H1 (cell line): ENCODE measurements around the gene NEK11. TPM values are rescaled to one million over a fixed set of nuclear protein-coding genes. Genes with fewer than 3 reads are reported as not detected.

Experiments
- CBX5 ChIP-seq: fragments of 300-800, 300-1000 bp; sonication (generic); IDR thresholded peaks from 2 replicates; pipeline ENCODE4 v1.7.1; 2016; ENCODE audit warnings: antibody characterized with exemption, low read length, low read depth
- CBX8 ChIP-seq: fragments of 300-800, 300-1000 bp; sonication (generic); IDR thresholded peaks from 2 replicates; pipeline ENCODE4 v1.7.1; 2016; ENCODE audit warnings: low read depth, low read length, borderline replicate concordance
- EGR1 ChIP-seq: IDR thresholded peaks from 2 replicates; pipeline ENCODE4 v1.6.1; 2011; ENCODE audit warnings: low read depth, low read length, borderline replicate concordance
- HDAC6 ChIP-seq: IDR thresholded peaks from one replicate; pipeline ENCODE4 v1.7.1; 2012; ENCODE audit warnings: low read depth, mild to moderate bottlenecking, inconsistent platforms, low read length, moderate library complexity
- KDM1A ChIP-seq: fragments of 200-600, 300-600 bp; sonication (generic); IDR thresholded peaks from 2 replicates; pipeline ENCODE4 v1.7.1; 2016; ENCODE audit warnings: mild to moderate bottlenecking, low read length, borderline replicate concordance
- POLR2A ChIP-seq, 2 experiments: IDR thresholded peaks; 1 replicate in 1 of 2; 2 replicates in 1 of 2; pipeline ENCODE4 v1.6.1; 2011; ENCODE audit warnings: low read depth in 2 of 2, low read length in 2 of 2, mild to moderate bottlenecking in 2 of 2; ENCODE audit errors: control extremely low read depth in 1 of 2
- SP1 ChIP-seq: IDR thresholded peaks from 2 replicates; pipeline ENCODE4 v1.6.1; 2011; ENCODE audit warnings: low read depth, low read length
- TBP ChIP-seq: IDR thresholded peaks from 2 replicates; pipeline ENCODE4 v1.6.1; 2011; ENCODE audit warnings: low read depth, low read length, improper control_type of control experiment
- TEAD4 ChIP-seq: IDR thresholded peaks from 2 replicates; pipeline ENCODE4 v1.6.1; 2012; ENCODE audit warnings: low read depth, low read length, inconsistent platforms, mixed read lengths
- ZNF274 ChIP-seq: IDR thresholded peaks from 2 replicates; pipeline ENCODE4 v1.7.0; 2012; ENCODE audit warnings: low read length, borderline replicate concordance; ENCODE audit errors: extremely low read depth
- polyA plus RNA-seq, 7 experiments: library from polyadenylated mRNA; depleted of rRNA in 3 of 7; stranded (reverse) in 5 of 7; unstranded in 2 of 7; fragments of >200 nt in 5 of 7; fragments of 200-250 nt in 2 of 7; gene quantifications; 1 replicate in 5 of 7; 2 replicates in 1 of 7; 4 replicates in 1 of 7; pipeline versions ENCODE4 v1.2.1 to v1.2.3, GENCODE V29; 2011 to 2013; ENCODE audit warnings: missing spikeins in 2 of 7, mixed read lengths in 2 of 7
- total RNA-seq: library from RNA; stranded (reverse); fragmentation: NEBNext Ultra II Directional; extraction: Animal tissue kit (Norgen Biotek cat#: 25700); gene quantifications from 2 replicates; pipeline ENCODE4 v1.2.1, GENCODE V29; 2021

Gene NEK11
- total and polyA plus RNA-seq, 2 of the 8 experiments (the other 6 are each of a cell fraction or from before 2014, with no cell fraction given), result 0.60 TPM; not detected in 1

- TF ChIP-seq KDM1A (no peak), HDAC6 (no peak), TEAD4 (no peak), EGR1 (no peak), POLR2A (IDR thresholded peaks at IDR 0.05; ENCODE audit: control extremely low read depth in 1 of 2, low read depth in 2 of 2, low read length in 2 of 2) (no peak), TBP (no peak), SP1 (no peak), CBX8 (no peak), CBX5 (no peak), ZNF274 (no peak)
- TF ChIP-seq, all 59 proteins: peak for 0
These were observed 322.8 kb downstream of the NEK11 start (continued) for GRCh38 chr3:131349454-131349853.
